IgD-negative memory B cell (primary cell): Measurements from ENCODE around the gene EPHA2. TPM values are rescaled to one million over a fixed set of nuclear protein-coding genes. Genes with fewer than 3 reads are reported as not detected.

Source experiments
- H3K27ac Mint-ChIP-seq, 3 donors: one replicate each; pipeline ENCODE4 v1.8.0; 2020 to 2022; ENCODE audit warnings: mild to moderate bottlenecking in 3 of 3, mixed read lengths in 3 of 3, moderate library complexity in 1 of 3
- H3K27me3 Mint-ChIP-seq: one replicate; pipeline ENCODE4 v1.8.0; 2021; ENCODE audit warnings: mixed read lengths
- H3K36me3 Mint-ChIP-seq: one replicate; pipeline ENCODE4 v1.8.0; 2020; ENCODE audit warnings: mild to moderate bottlenecking, mixed read lengths
- H3K4me1 Mint-ChIP-seq, 3 donors: one replicate each; pipeline ENCODE4 v1.8.0; 2020 to 2022; ENCODE audit warnings: mixed read lengths in 3 of 3, mild to moderate bottlenecking in 1 of 3
- H3K4me3 Mint-ChIP-seq, 4 donors: one replicate each; pipeline ENCODE4 v1.8.0; 2020 to 2022; ENCODE audit warnings: mild to moderate bottlenecking in 4 of 4, mixed read lengths in 4 of 4, moderate library complexity in 3 of 4
- H3K9me3 Mint-ChIP-seq, 3 donors: one replicate each; pipeline ENCODE4 v1.8.0; 2020 to 2021; ENCODE audit warnings: mixed read lengths in 3 of 3, mild to moderate bottlenecking in 1 of 3
- polyA plus RNA-seq: library from polyadenylated mRNA; unstranded; fragments of 300-500 nt; fragmentation: Illumina TruSeq; gene quantifications from one replicate; pipeline ENCODE4 v1.2.3, GENCODE V29; 2021

The EPHA2 gene
- polyA plus RNA-seq, 1 donor from 2014 or later: not detected

GRCh38 chr1:16151995-16152384 lies 3.9 kb downstream of the EPHA2 start:
- H3K36me3 Mint-ChIP-seq: no peaks in the 10 kb centered on the region
- no peaks in the 10 kb centered on the region for H3K9me3 Mint-ChIP-seq
- no peak overlapping the region for H3K4me3 Mint-ChIP-seq
- peak overlapping the region in 1 of 3 donors; percentile 47 for H3K27ac Mint-ChIP-seq
- peaks cover 0 to 2% (median 0%) of the 10 kb centered on the region in 3 donors for H3K4me1 Mint-ChIP-seq
- peaks cover 43% of the 10 kb centered on the region for H3K27me3 Mint-ChIP-seq

- no peaks in the 10 kb centered on the region for H3K9me3 Mint-ChIP-seq
- peak overlapping the region in 1 of 3 donors; percentile 47 for H3K27ac Mint-ChIP-seq
- H3K4me3 Mint-ChIP-seq: peak overlapping the region in 1 of 4 donors; percentile 63
- no peaks in the 10 kb centered on the region for H3K36me3 Mint-ChIP-seq
- H3K4me1 Mint-ChIP-seq: peaks cover 0 to 2% (median 0%) of the 10 kb centered on the region in 3 donors
- peaks cover 43% of the 10 kb centered on the region for H3K27me3 Mint-ChIP-seq
Observed at GRCh38 chr1:16151196-16151994, 4.5 kb downstream of the EPHA2 start.

GRCh38 chr1:16150508-16150907 lies 5.4 kb downstream of the EPHA2 start:
- H3K4me3 Mint-ChIP-seq: no peak overlapping the region

GRCh38 chr1:16149702-16150488 lies 6.0 kb downstream of the EPHA2 start:
- Mint-ChIP-seq H3K27me3 (peaks cover 43% of the 10 kb centered on the region), H3K27ac (no peak overlapping the region), H3K36me3 (no peaks in the 10 kb centered on the region), H3K4me1 (no peaks in the 10 kb centered on the region), H3K4me3 (peak overlapping the region in 1 of 4 donors; percentile 8), H3K9me3 (no peaks in the 10 kb centered on the region)

More at GRCh38 chr1:16150508-16150907, 5.4 kb downstream of the EPHA2 start:
- Mint-ChIP-seq H3K27ac (no peak overlapping the region), H3K9me3 (no peaks in the 10 kb centered on the region), H3K27me3 (peaks cover 41% of the 10 kb centered on the region), H3K36me3 (no peaks in the 10 kb centered on the region), H3K4me1 (no peaks in the 10 kb centered on the region)

- no peaks in the 10 kb centered on the region for H3K36me3 Mint-ChIP-seq
- no peaks in the 10 kb centered on the region for H3K4me1 Mint-ChIP-seq
- H3K27ac Mint-ChIP-seq: no peak overlapping the region
- peaks cover 38% of the 10 kb centered on the region for H3K27me3 Mint-ChIP-seq
- no peaks in the 10 kb centered on the region for H3K9me3 Mint-ChIP-seq
- H3K4me3 Mint-ChIP-seq: no peak overlapping the region
Observed at GRCh38 chr1:16149146-16149545, 6.7 kb downstream of the EPHA2 start.

GRCh38 chr1:16148329-16149092 lies 7.4 kb downstream of the EPHA2 start:
- Mint-ChIP-seq H3K9me3 (no peaks in the 10 kb centered on the region), H3K4me1 (no peaks in the 10 kb centered on the region), H3K27ac (no peak overlapping the region), H3K36me3 (no peaks in the 10 kb centered on the region), H3K27me3 (peaks cover 31% of the 10 kb centered on the region), H3K4me3 (no peak overlapping the region)

- Mint-ChIP-seq H3K4me3 (no peak overlapping the region), H3K27ac (no peak overlapping the region), H3K27me3 (peaks cover 24% of the 10 kb centered on the region)
Observed at GRCh38 chr1:16147156-16147926, 8.5 kb downstream of the EPHA2 start.

GRCh38 chr1:16146279-16147155 lies 9.4 kb downstream of the EPHA2 start:
- H3K9me3 Mint-ChIP-seq: no peaks in the 10 kb centered on the region
- H3K4me1 Mint-ChIP-seq: no peaks in the 10 kb centered on the region
- peaks cover 21% of the 10 kb centered on the region for H3K27me3 Mint-ChIP-seq
- H3K4me3 Mint-ChIP-seq: no peak overlapping the region
- H3K27ac Mint-ChIP-seq: no peak overlapping the region
- no peaks in the 10 kb centered on the region for H3K36me3 Mint-ChIP-seq

More at GRCh38 chr1:16147156-16147926, 8.5 kb downstream of the EPHA2 start:
- no peaks in the 10 kb centered on the region for H3K4me1 Mint-ChIP-seq
- no peaks in the 10 kb centered on the region for H3K9me3 Mint-ChIP-seq
- no peaks in the 10 kb centered on the region for H3K36me3 Mint-ChIP-seq

GRCh38 chr1:16145662-16146278 lies 10.1 kb downstream of the EPHA2 start:
- no peaks in the 10 kb centered on the region for H3K9me3 Mint-ChIP-seq
- H3K4me1 Mint-ChIP-seq: no peaks in the 10 kb centered on the region
- no peak overlapping the region for H3K4me3 Mint-ChIP-seq
- peak overlapping the region in 1 of 3 donors; percentile 46 for H3K27ac Mint-ChIP-seq
- peaks cover 19% of the 10 kb centered on the region for H3K27me3 Mint-ChIP-seq
- no peaks in the 10 kb centered on the region for H3K36me3 Mint-ChIP-seq

- peaks cover 19% of the 10 kb centered on the region for H3K27me3 Mint-ChIP-seq
- no peaks in the 10 kb centered on the region for H3K4me1 Mint-ChIP-seq
- H3K4me3 Mint-ChIP-seq: no peak overlapping the region
- no peaks in the 10 kb centered on the region for H3K36me3 Mint-ChIP-seq
- H3K9me3 Mint-ChIP-seq: no peaks in the 10 kb centered on the region
- no peak overlapping the region for H3K27ac Mint-ChIP-seq
Observed at GRCh38 chr1:16145030-16145661, 10.7 kb downstream of the EPHA2 start.

- no peaks in the 10 kb centered on the region for H3K36me3 Mint-ChIP-seq
- H3K4me3 Mint-ChIP-seq: no peak overlapping the region
- H3K27me3 Mint-ChIP-seq: peaks cover 16% of the 10 kb centered on the region
- no peaks in the 10 kb centered on the region for H3K9me3 Mint-ChIP-seq
- no peak overlapping the region for H3K27ac Mint-ChIP-seq
- H3K4me1 Mint-ChIP-seq: no peaks in the 10 kb centered on the region
Observed at GRCh38 chr1:16144325-16145029, 11.4 kb downstream of the EPHA2 start.

- Mint-ChIP-seq H3K9me3 (no peaks in the 10 kb centered on the region), H3K27ac (no peak overlapping the region), H3K36me3 (no peaks in the 10 kb centered on the region), H3K4me3 (no peak overlapping the region), H3K4me1 (no peaks in the 10 kb centered on the region), H3K27me3 (peaks cover 14% of the 10 kb centered on the region)
Observed at GRCh38 chr1:16143566-16144324, 12.1 kb downstream of the EPHA2 start.
